ENCODE measurements around the gene MEIS2.

Gene MEIS2

GRCh38 chr15:37056177-37057121 lies 43.9 kb downstream of the MEIS2 start:
- Mint-ChIP-seq H3K27me3 (peaks cover 16% of the 10 kb centered on the region), H3K4me1 (ENCODE audit: low read depth) (no peaks in the 10 kb centered on the region), H3K27ac (no peak overlapping the region), H3K9me3 (ENCODE audit: low read depth) (peaks cover 6% of the 10 kb centered on the region), H3K36me3 (no peaks in the 10 kb centered on the region), H3K4me3 (no peak overlapping the region)

DNA sequence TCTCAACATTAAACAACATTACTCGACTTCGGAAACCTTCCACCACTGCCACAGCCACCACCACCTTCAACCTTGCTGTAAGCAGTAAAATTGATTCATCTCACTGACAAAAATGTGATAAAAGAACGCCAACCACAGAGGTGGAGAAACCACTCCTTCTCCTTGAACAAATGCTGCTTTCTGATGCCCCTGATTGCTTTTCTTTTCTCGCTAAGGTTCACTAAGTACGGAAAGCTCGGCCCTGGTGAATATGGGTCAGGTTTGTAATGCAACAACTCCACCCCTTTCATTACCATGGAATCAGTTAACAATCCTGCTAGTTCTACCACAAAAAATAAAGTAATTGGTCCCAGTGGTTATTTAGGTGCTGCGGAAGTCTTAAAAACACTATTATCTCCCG lies 44.9 kb downstream of the MEIS2 start:
- no peaks in the 10 kb centered on the region for H3K4me1 Mint-ChIP-seq (ENCODE audit: low read depth)
- H3K27ac Mint-ChIP-seq: no peak overlapping the region
- no peaks in the 10 kb centered on the region for H3K36me3 Mint-ChIP-seq
- no peak overlapping the region for H3K4me3 Mint-ChIP-seq
- H3K9me3 Mint-ChIP-seq (ENCODE audit: low read depth): peaks cover 6% of the 10 kb centered on the region
- H3K27me3 Mint-ChIP-seq: peaks cover 16% of the 10 kb centered on the region

DNA sequence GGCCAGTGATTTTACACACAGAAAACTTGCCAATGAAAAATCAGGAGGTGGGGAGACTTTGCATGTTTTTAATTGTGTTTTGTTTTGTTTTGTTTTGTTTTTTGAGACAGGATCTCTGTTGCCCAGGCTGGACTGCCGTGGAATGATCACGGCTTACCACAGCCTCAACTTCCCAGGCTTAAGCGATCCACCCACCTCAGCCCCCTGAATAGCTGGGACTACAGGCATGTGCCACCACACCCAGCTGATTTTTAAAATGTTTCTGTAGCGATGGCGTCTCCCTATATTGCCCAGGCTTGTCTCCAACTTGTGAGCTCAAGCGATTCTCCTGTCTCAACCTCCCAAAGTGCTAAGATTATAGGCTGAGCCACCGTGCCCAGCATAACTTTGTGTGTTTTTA lies 46.0 kb downstream of the MEIS2 start:
- Mint-ChIP-seq H3K27ac (no peak overlapping the region), H3K36me3 (no peaks in the 10 kb centered on the region), H3K4me1 (ENCODE audit: low read depth) (no peaks in the 10 kb centered on the region), H3K9me3 (ENCODE audit: low read depth) (peaks cover 6% of the 10 kb centered on the region), H3K4me3 (no peak overlapping the region), H3K27me3 (peaks cover 14% of the 10 kb centered on the region)

- Mint-ChIP-seq H3K27ac (no peak overlapping the region), H3K27me3 (peaks cover 11% of the 10 kb centered on the region), H3K36me3 (no peaks in the 10 kb centered on the region), H3K4me3 (no peak overlapping the region), H3K4me1 (ENCODE audit: low read depth) (no peaks in the 10 kb centered on the region), H3K9me3 (ENCODE audit: low read depth) (peaks cover 6% of the 10 kb centered on the region)
Observed at GRCh38 chr15:37053166-37053565, 47.2 kb downstream of the MEIS2 start.

DNA sequence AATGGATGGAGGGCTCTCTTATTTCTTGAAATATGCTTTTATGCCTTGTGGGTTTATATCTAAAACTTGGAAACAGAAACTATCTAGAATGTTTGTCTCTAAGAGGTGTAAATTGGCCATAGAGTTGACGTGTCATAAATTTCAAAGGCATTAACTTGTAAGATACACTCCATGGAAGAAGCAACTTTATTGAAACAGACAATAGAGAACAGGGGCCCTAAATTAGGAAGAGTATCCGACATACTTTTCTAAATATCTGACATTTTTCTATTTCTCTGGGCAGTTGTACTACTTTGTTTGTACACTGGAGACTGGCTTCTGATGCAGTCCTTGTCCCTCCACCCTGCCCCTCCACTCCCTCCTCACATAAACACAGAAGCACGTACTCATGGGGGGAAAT lies 50.0 kb downstream of the MEIS2 start:
- Mint-ChIP-seq H3K9me3 (ENCODE audit: low read depth) (peaks cover 1% of the 10 kb centered on the region), H3K27me3 (peaks cover 8% of the 10 kb centered on the region), H3K4me1 (ENCODE audit: low read depth) (no peaks in the 10 kb centered on the region), H3K4me3 (no peak overlapping the region), H3K36me3 (no peaks in the 10 kb centered on the region), H3K27ac (no peak overlapping the region)

- H3K4me3 Mint-ChIP-seq: no peak overlapping the region
- no peaks in the 10 kb centered on the region for H3K4me1 Mint-ChIP-seq (ENCODE audit: low read depth)
- H3K36me3 Mint-ChIP-seq: no peaks in the 10 kb centered on the region
- H3K9me3 Mint-ChIP-seq (ENCODE audit: low read depth): no peaks in the 10 kb centered on the region
- peaks cover 7% of the 10 kb centered on the region for H3K27me3 Mint-ChIP-seq
- H3K27ac Mint-ChIP-seq: no peak overlapping the region
Observed at GRCh38 chr15:37046876-37047614, 53.3 kb downstream of the MEIS2 start.

- H3K4me3 Mint-ChIP-seq: no peak overlapping the region
- no peaks in the 10 kb centered on the region for H3K9me3 Mint-ChIP-seq (ENCODE audit: low read depth)
- H3K36me3 Mint-ChIP-seq: no peaks in the 10 kb centered on the region
- no peaks in the 10 kb centered on the region for H3K4me1 Mint-ChIP-seq (ENCODE audit: low read depth)
- H3K27ac Mint-ChIP-seq: no peak overlapping the region
- peaks cover 7% of the 10 kb centered on the region for H3K27me3 Mint-ChIP-seq
Observed at GRCh38 chr15:37045859-37046740, 54.2 kb downstream of the MEIS2 start.

GRCh38 chr15:37044915-37045648 lies 55.3 kb downstream of the MEIS2 start:
- peaks cover 7% of the 10 kb centered on the region for H3K27me3 Mint-ChIP-seq
- H3K9me3 Mint-ChIP-seq (ENCODE audit: low read depth): no peaks in the 10 kb centered on the region
- no peaks in the 10 kb centered on the region for H3K4me1 Mint-ChIP-seq (ENCODE audit: low read depth)
- H3K27ac Mint-ChIP-seq: no peak overlapping the region
- no peaks in the 10 kb centered on the region for H3K36me3 Mint-ChIP-seq
- H3K4me3 Mint-ChIP-seq: no peak overlapping the region

- Mint-ChIP-seq H3K4me1 (ENCODE audit: low read depth) (no peaks in the 10 kb centered on the region), H3K27me3 (peaks cover 2% of the 10 kb centered on the region), H3K4me3 (no peak overlapping the region)
Observed at GRCh38 chr15:37041836-37042235, 58.5 kb downstream of the MEIS2 start.

DNA sequence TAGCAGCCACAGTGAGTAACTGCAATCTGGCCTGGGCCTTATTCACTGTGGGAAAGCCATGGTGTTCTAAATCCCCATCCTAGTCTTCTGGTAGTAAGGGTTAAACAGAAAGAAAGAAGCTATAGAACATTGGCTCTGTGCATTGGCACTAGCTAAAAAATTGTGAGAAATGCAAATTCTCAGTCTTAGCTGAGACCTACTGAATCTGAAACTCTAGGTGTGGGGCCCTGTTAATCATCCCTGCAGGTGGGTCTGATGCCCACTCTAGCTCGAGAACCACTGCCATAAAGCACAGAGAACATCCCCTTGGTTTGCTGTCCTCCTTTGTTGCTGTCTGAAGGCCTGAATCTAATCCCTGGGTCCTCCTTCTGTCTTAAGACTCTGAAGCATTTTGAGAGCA lies 59.3 kb downstream of the MEIS2 start:
- Mint-ChIP-seq H3K4me1 (ENCODE audit: low read depth) (no peaks in the 10 kb centered on the region), H3K9me3 (ENCODE audit: low read depth) (no peaks in the 10 kb centered on the region)

More at GRCh38 chr15:37041836-37042235, 58.5 kb downstream of the MEIS2 start:
- no peak overlapping the region for H3K27ac Mint-ChIP-seq
- H3K9me3 Mint-ChIP-seq (ENCODE audit: low read depth): no peaks in the 10 kb centered on the region
- H3K36me3 Mint-ChIP-seq: no peaks in the 10 kb centered on the region

GRCh38 chr15:37040072-37040742 lies 60.1 kb downstream of the MEIS2 start:
- Mint-ChIP-seq H3K4me1 (ENCODE audit: low read depth) (no peaks in the 10 kb centered on the region), H3K9me3 (ENCODE audit: low read depth) (no peaks in the 10 kb centered on the region), H3K27me3 (no peaks in the 10 kb centered on the region), H3K4me3 (no peak overlapping the region), H3K36me3 (no peaks in the 10 kb centered on the region), H3K27ac (no peak overlapping the region)

More for the DNA sequence above, 59.3 kb downstream of the MEIS2 start:
- Mint-ChIP-seq H3K36me3 (no peaks in the 10 kb centered on the region), H3K27ac (no peak overlapping the region), H3K4me3 (no peak overlapping the region), H3K27me3 (no peaks in the 10 kb centered on the region)

GRCh38 chr15:37038716-37039106 lies 61.6 kb downstream of the MEIS2 start:
- Mint-ChIP-seq H3K36me3 (no peaks in the 10 kb centered on the region), H3K4me3 (no peak overlapping the region), H3K27me3 (no peaks in the 10 kb centered on the region), H3K27ac (no peak overlapping the region), H3K9me3 (ENCODE audit: low read depth) (no peaks in the 10 kb centered on the region), H3K4me1 (ENCODE audit: low read depth) (no peaks in the 10 kb centered on the region)

DNA sequence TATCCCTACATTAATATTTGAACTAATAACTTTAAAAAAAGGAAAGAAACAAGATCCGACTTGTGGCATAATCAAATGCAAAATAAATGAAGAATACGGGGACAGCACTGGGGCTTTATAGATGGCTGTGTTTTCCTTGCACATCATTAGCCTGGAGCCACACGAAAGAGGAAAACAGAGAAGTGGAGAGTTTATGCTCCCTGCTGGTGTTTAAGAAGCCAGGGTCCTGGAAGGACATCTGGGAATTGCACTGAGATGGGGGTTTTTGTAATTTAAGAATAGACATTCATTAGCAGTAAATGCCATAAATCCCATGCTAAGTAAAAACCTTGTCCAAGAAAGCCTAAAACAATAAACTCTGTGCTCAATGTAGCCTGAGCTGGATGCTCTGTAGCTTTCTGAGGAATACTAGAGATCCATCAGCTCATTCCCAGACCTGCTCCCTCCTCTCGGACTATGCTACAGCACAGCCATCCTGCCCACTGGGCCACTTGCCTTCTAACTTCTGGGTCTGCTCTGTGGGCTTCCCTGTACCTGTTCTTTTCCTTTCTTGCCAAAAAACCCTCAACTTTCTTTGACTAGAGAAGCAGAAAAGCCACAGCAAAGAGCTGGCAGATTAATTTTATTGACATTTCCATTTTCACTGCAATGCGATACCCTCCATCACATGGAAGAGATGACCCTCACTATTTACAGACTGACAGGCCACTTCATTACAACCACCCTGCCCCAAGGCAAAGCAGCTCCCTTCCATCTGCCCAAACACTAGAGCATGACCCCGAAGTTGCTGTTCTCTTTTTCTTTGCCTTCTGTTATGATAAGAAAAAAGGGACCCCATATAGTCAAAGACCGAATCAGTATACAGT lies 62.3 kb downstream of the MEIS2 start:
- Mint-ChIP-seq H3K4me1 (ENCODE audit: low read depth) (no peaks in the 10 kb centered on the region), H3K27ac (no peak overlapping the region), H3K36me3 (no peaks in the 10 kb centered on the region), H3K4me3 (no peak overlapping the region), H3K9me3 (ENCODE audit: low read depth) (no peaks in the 10 kb centered on the region), H3K27me3 (no peaks in the 10 kb centered on the region)

All from activated naive CD8-positive, alpha-beta T cell (primary cell).